ENCODE measurements around the gene SELENOV.

SELENOV gene

GRCh38 chr19:39509233-39509632 lies 5.7 kb upstream of the SELENOV start:
- TF ChIP-seq CTCF (IDR thresholded peaks at IDR 0.05; ENCODE audit: insufficient read depth, missing control alignments), result no peak
- FAIRE-seq (no peak), DNase-seq (ENCODE audit: insufficient read length, low spot score) (no peak)

GRCh38 chr19:39512988-39513387 lies 2.0 kb upstream of the SELENOV start:
- TF ChIP-seq CTCF (IDR thresholded peaks at IDR 0.05; ENCODE audit: insufficient read depth, missing control alignments), result no peak
- no peak for DNase-seq (ENCODE audit: insufficient read length, low spot score)
- no peak for FAIRE-seq

GRCh38 chr19:39515551-39516191 lies 732 bp downstream of the SELENOV start:
- TF ChIP-seq CTCF (IDR thresholded peaks at IDR 0.05; ENCODE audit: insufficient read depth, missing control alignments), result no peak
- no peak for FAIRE-seq
- DNase-seq (ENCODE audit: insufficient read length, low spot score), result no peak

GRCh38 chr19:39516270-39516669 lies 1.3 kb downstream of the SELENOV start:
- no peak for TF ChIP-seq CTCF (IDR thresholded peaks at IDR 0.05; ENCODE audit: insufficient read depth, missing control alignments)
- DNase-seq (ENCODE audit: insufficient read length, low spot score) (no peak), FAIRE-seq (no peak)

- DNase-seq (ENCODE audit: insufficient read length, low spot score) (no peak), FAIRE-seq (no peak)
- no peak for TF ChIP-seq CTCF (IDR thresholded peaks at IDR 0.05; ENCODE audit: insufficient read depth, missing control alignments)
Observed at GRCh38 chr19:39517432-39517831, 2.5 kb downstream of the SELENOV start.

- no peak for DNase-seq (ENCODE audit: insufficient read length, low spot score)
- no peak for FAIRE-seq
Observed at GRCh38 chr19:39518458-39518857, 3.5 kb downstream of the SELENOV start.

More at GRCh38 chr19:39518458-39518857, 3.5 kb downstream of the SELENOV start:
- no peak for TF ChIP-seq CTCF (IDR thresholded peaks at IDR 0.05; ENCODE audit: insufficient read depth, missing control alignments)
